Muscle of arm (tissue), 12 donors: ENCODE data around the gene ASCC3. TPM values are rescaled to one million over a fixed set of nuclear protein-coding genes. Genes with fewer than 3 reads are reported as not detected.
"Not testable (repeated sequence)": the region's sequence is repeated elsewhere in the genome, so short reads cannot be mapped to it uniquely, and the experiment has no call there.

Experiments
- DNase-seq: peaks from one replicate; pipeline ENCODE4 v3.0.0-alpha.2; 2013
- polyA plus RNA-seq, 12 donors: library from polyadenylated mRNA; unstranded; fragments of 120-200 nt; gene quantifications; one replicate each; pipeline ENCODE4 v1.2.1, GENCODE V29; 2013; ENCODE audit not compliant: insufficient read length in 12 of 12

ASCC3 gene
- polyA plus RNA-seq, 12 donors, result 12.0 to 33.6 (median 16.7) TPM; not detected in 1

GRCh38 chr6:100891079-100891478, 9.9 kb upstream of the ASCC3 start:
- no peak for DNase-seq

GRCh38 chr6:100890646-100891045, 9.5 kb upstream of the ASCC3 start:
- not testable (repeated sequence) for DNase-seq

GRCh38 chr6:100889351-100889750, 8.2 kb upstream of the ASCC3 start:
- no peak for DNase-seq

DNA sequence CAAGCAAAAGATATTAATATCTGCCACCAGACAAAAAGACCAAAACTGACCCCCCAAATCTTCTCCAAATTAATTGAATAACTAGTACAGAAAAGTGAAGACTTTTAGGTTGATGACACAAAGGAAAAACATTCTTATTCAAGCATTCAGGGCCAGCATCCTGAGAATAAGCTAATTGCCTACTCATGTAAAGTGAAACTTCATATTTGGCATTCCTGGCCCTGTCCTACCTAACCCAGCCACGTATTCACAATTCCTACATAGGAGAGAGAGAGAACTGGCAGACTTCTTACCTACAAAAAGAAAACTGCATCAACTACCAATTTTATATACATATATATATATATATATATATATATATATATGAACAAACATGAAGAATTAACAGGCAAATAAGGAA, 4.9 kb upstream of the ASCC3 start:
- no peak for DNase-seq

DNA sequence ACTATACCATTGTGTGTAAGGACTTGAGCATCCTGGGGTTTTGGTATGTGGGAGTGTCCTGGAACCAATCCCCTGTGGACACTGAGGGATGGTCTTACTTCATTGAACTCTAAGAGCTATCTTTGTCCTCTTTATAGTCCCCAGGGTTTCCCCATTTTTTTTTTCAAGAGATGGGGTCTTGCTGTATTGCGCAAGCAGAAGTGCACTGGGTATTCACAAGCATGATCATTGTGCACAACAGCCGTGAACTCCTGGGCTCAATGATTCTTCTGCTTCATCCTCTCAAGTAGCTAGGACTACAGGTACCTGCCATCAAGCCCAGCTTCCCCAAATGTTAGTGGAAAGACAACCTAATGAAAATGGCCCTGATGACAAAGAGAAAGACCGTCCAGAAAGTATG, 2.2 kb upstream of the ASCC3 start:
- DNase-seq, result no peak

DNA sequence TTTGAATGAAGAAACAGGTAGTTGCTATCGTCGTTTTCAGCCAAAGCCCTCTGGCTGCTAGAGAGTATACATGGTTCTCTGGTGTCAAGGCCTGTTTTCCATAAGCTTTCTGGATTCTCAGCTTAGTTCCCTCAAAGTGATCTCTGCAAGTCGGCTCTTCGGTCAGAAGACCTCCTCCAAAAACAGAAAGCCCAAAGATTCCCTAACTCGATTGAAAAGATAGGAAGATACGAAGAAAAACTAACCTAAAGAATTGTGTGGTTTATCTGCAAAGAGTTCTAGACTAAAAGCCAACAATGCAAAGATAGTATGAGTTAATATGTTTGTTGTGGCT, 545 bp upstream of the ASCC3 start:
- DNase-seq, result no peak

DNA sequence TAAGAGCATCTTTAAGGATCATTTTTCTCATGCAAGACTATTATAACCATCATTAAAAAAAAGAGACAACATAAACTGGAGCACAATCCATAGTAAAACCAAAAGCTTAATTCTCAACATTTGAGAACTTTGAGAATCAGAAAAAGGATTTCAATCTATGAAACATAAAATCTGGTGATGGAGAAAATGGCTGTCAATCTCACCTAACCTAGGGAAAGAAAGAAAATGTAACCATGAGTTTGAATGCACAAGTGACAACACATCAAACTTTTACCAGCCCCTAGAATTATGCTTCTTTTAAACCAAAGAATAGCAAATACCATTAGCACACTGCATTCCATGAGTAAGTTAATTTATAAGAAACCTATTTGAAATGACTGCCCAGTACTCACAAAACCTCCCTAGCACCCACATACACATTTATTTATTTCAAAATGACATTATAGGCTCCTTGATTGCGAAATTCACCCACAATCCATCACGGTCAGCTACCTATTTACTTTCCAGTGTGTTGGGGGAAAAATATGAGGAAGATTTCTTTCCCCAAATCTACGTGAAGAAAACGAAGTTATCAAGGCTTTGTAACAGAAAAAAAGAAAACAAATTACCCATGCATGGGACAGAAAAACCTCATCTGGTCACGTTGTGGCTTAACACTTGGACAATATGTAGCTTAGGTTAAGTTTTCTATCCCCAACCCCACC, 828 bp downstream of the ASCC3 start:
- no peak for DNase-seq

DNA sequence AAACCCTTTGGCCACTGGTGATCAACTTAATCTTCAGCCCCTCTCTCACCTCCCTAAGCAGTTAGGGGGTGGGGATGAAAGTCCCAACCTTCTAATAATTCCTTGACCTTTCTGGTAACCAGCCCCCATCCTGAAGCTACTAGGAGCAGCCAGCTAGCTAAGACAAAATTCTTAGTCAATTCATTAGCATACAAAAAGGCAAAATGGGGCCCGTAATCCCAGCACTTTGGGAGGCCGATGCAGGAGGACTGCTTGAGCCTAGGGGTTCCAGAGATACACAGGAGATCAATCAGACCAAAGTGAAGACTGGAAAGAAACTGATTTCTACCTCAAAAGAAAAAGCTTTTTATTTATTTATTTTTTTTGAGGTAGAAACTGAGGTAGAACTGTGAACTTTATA, 1.8 kb downstream of the ASCC3 start:
- DNase-seq, result no peak

DNA sequence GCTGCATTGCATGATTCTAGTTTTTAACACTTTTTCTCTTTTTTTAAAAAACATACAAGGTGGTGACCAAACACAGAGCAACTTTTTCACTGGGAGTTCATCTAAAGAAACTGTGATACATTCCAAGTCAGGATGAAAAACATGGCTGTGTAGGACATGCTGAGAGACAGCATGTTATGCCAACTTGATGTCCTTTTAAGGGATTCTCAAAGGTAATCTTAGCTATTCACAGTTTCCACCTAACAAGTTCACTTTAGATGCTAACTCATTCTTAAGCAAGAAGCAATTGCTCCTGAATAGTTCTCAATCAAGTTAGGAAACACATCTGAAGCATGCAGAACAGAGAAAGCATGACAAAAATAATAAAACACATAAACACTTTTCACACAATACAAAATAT, 3.3 kb downstream of the ASCC3 start:
- no peak for DNase-seq

- DNase-seq, result no peak
Observed at GRCh38 chr6:100876251-100876650, 4.9 kb downstream of the ASCC3 start.

GRCh38 chr6:100865525-100865924, 15.6 kb downstream of the ASCC3 start:
- DNase-seq, result no peak

- no peak for DNase-seq
Observed at GRCh38 chr6:100862063-100862462, 19.1 kb downstream of the ASCC3 start.

GRCh38 chr6:100856146-100856545, 25.0 kb downstream of the ASCC3 start:
- no peak for DNase-seq

DNA sequence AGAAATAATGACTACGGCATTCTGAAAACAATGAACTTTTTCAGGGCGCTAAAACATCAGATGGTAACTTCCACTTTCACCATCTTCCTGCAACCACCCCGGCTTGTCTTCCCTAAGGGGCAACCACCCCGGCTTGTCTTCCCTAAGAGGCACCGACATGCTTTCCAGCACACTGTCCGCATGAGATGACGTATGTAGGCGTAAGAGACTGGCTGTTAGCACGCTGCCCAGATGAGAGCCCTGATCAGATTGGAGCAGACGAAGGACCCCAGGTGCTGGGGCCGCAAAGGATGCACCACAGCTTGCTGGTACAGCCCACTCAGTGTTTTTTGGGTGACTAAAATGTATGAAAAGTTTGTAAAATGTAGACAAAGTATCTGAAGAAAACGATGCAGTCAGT, 29.3 kb downstream of the ASCC3 start:
- no peak for DNase-seq

DNA sequence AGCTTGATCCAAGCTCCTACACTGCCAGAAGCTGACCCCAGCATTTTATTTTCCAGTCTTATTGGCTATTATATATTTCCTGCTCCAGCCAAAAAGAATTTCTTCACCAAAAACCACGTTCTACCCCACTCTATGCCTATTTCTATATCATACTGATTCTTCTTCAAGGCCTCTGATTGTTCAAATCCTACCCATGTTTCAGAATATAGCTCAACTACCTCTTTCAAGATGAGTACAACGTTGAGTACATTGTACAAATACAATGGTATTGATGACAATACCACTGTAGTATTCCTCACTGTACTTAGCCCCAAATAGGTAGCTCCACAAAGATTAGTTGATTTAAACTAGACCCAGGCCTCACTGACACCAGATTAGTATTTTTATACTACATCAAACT, 31.0 kb downstream of the ASCC3 start:
- no peak for DNase-seq

- no peak for DNase-seq
Observed at GRCh38 chr6:100846276-100846675, 34.9 kb downstream of the ASCC3 start.

GRCh38 chr6:100845676-100846075, 35.5 kb downstream of the ASCC3 start:
- DNase-seq, result no peak

- DNase-seq, result no peak
Observed at GRCh38 chr6:100839419-100839818, 41.7 kb downstream of the ASCC3 start.

DNA sequence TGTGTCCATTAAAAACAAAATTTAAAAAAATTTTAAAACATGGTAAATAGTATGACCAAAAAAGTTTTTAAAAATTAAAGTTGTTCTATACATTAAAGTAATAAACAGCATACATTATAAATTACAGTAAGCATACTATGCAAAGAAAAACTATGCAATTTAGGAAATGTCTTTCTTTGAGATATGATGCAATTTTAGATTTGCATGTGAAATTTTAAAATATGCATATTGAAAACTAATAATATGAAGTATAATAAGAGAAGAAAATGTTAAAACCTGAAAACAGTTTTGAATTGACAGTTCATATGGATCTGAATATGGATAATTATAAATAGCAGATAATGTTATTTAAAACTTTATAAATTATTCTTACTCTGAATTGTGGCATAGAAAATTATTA, 43.1 kb downstream of the ASCC3 start:
- no peak for DNase-seq

DNA sequence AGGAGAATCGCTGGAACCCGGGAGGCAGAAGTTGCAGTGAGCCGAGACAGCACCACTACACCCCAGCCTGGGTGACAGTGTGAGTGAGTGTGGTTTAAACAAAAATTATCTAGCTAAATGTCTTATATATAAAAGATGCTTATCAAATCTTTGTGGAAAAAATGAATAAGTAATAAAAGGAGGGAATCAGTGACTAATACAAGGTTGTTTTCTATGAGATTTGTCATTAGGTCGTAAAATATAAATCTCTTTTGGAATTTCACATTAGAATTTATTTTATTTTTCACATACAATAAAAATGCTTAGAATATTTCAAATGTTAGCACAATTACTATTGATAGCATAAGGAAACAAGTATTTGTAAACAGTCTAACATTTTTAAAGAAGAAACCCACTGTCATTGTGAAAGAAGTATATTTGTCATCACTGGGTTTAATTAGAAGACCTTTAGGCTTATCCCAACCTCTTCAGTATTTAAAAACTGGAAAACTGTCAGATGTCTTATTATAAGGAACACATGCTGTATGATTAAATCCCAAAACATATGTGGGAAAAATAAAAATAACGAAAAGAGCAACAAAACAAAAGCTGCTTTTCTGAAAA, 47.1 kb downstream of the ASCC3 start:
- DNase-seq, result no peak

GRCh38 chr6:100829077-100829595, 52.0 kb downstream of the ASCC3 start:
- DNase-seq, result not testable (repeated sequence)

DNA sequence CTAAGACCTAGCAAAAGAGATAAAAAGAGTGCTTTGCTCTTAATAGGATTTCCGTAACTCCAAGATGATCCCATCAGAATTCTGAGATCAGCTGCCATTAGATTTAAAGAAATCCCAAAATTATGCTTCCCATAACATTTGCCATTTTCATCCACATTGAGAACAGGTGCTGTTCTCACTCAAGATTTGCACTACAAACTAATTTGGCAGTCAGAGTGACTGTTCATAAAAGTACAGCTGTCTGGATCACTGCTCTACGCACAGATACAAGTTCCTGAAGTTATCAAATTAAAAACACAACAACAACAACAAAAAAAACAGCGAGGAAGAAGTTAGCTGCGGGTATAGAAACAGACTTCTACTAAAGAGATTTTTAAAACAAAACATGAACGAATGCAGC, 58.1 kb downstream of the ASCC3 start:
- no peak for DNase-seq

GRCh38 chr6:100818066-100818465, 63.1 kb downstream of the ASCC3 start:
- no peak for DNase-seq

DNA sequence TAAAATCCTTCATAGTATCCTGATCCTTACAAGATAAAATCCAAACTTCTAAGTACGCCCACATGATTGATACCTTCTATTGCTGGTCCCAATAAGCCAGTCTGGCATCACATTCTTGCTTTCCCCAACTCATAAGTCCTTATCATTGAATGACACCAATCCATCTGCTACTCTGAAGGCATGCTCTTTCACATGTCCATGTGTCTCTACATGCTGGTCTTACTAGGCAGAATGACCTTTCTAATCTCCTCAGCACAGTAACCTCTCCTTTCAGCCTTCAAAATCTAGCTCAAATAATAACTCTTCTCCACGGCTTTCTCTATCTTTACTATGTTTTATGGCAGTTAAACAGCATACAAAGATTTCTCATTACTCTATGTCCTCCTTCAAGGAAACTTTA, 71.1 kb downstream of the ASCC3 start:
- DNase-seq, result no peak
